ENCODE data around the gene VAV2. TPM values are rescaled to one million over a fixed set of nuclear protein-coding genes. Genes with fewer than 3 reads are reported as not detected.

Gene VAV2
- polyA plus RNA-seq, 2 of the 4 experiments (the other 2 are of a cell fraction), result 9.8 to 21.4 TPM

- Histone ChIP-seq H3K4me3 (no peak overlapping the region), H3K9me3 (no peaks in the 10 kb centered on the region), H3K27ac (no peak overlapping the region), H3K4me1 (peaks cover 19% of the 10 kb centered on the region), H3K4me2 (no peak overlapping the region)
- POLR2A ChIA-PET, result no interaction called here
- FAIRE-seq (no peak), DNase-seq (ENCODE audit: low read depth in 1 of 2, low spot score in 1 of 2) (no peak), ATAC-seq (no peak)
- TF ChIP-seq CHD4 (IDR thresholded peaks at IDR 0.05; ENCODE audit: borderline replicate concordance), result no peak
- no peak for TF ChIP-seq HEYL (CRISPR knock-in tag; IDR thresholded peaks at IDR 0.05)
- no peak for TF ChIP-seq USF2 (IDR thresholded peaks at IDR 0.05)
- no peak for TF ChIP-seq FOSL2 (IDR thresholded peaks at IDR 0.05)
- no peak for TF ChIP-seq FOSL2 (CRISPR knock-in tag; IDR thresholded peaks at IDR 0.05)
- no peak for TF ChIP-seq CTCF (IDR thresholded peaks at IDR 0.05)
- no peak for TF ChIP-seq BCL3 (IDR thresholded peaks at IDR 0.05)
- no peak for TF ChIP-seq TP53 (CRISPR knock-in tag; IDR thresholded peaks at IDR 0.05)
- no peak for TF ChIP-seq ZFP36 (IDR thresholded peaks at IDR 0.05; ENCODE audit: borderline replicate concordance, partially characterized antibody)
- no peak for TF ChIP-seq RNF2 (IDR thresholded peaks at IDR 0.05; ENCODE audit: borderline replicate concordance, low read depth)
- TF ChIP-seq NR3C1 (IDR thresholded peaks at IDR 0.05), result no peak
- TF ChIP-seq POLR2AphosphoS2 (conservative IDR thresholded peaks at IDR 0.05; ENCODE audit: low read length), result no peak
- no peak for TF ChIP-seq CBX8 (IDR thresholded peaks at IDR 0.05)
- no peak for TF ChIP-seq CHD2 (IDR thresholded peaks at IDR 0.05; ENCODE audit: low read length, partially characterized antibody)
- no peak for TF ChIP-seq CBX2 (IDR thresholded peaks at IDR 0.05; ENCODE audit: borderline replicate concordance, low read depth)
- no peak for TF ChIP-seq EP300 (IDR thresholded peaks at IDR 0.05)
- no peak for TF ChIP-seq KDM5A (IDR thresholded peaks at IDR 0.05)
- TF ChIP-seq FOSB (CRISPR knock-in tag; IDR thresholded peaks at IDR 0.05), result no peak
- 42% methylated on average over 2 of the region's 2 CpGs for WGBS (ENCODE audit: missing lambda C conversion rate)
- CTCF ChIA-PET, result interaction anchor here (5.4 to 5.5 kb wide), 2 partner anchors 201 to 216 kb away, joined by 188 to 348 read pairs; no protein-coding TSS in a partner anchor
Observed at GRCh38 chr9:133997584-133997983, 5.5 kb upstream of the VAV2 start.

- Histone ChIP-seq H3K9me3 (no peaks in the 10 kb centered on the region), H3K4me2 (no peak overlapping the region), H3K4me3 (no peak overlapping the region), H3K4me1 (peaks cover 19% of the 10 kb centered on the region), H3K27ac (no peak overlapping the region)
- WGBS (ENCODE audit: missing lambda C conversion rate), result 48% methylated on average over 24 of the region's 24 CpGs
- TF ChIP-seq BCL3 (IDR thresholded peaks at IDR 0.05) (no peak), FOSB (CRISPR knock-in tag; IDR thresholded peaks at IDR 0.05) (no peak), JUNB (IDR thresholded peaks at IDR 0.05) (no peak), HDAC2 (IDR thresholded peaks at IDR 0.05) (no peak), CHD2 (IDR thresholded peaks at IDR 0.05; ENCODE audit: low read length, partially characterized antibody) (no peak), JUN (IDR thresholded peaks at IDR 0.05) (no peak), ZFP36 (IDR thresholded peaks at IDR 0.05; ENCODE audit: borderline replicate concordance, partially characterized antibody) (no peak)
- DNase-seq (ENCODE audit: low read depth in 1 of 2, low spot score in 1 of 2) (no peak), FAIRE-seq (no peak), ATAC-seq (no peak)
- ChIA-PET CTCF (interaction anchor here (3.9 to 5.5 kb wide), 5 partner anchors 9 to 215 kb away, joined by 39 to 348 read pairs (median 68); partner anchors contain the start of gene BRD3OS), POLR2A (no interaction called here)
Observed at GRCh38 chr9:133996531-133997520, 4.7 kb upstream of the VAV2 start.

Measured in A549 (cell line).